Trophoblast cell (in vitro differentiated cells and primary cell): ENCODE results near the gene DDIT4.

Experiments
- DNase-seq, 2 donors: peaks; one replicate each; pipeline ENCODE4 v3.0.0-alpha.2; 2016
- H2AFZ ChIP-seq: 2 replicates; pipeline ENCODE4 v1.6.1; 2013; ENCODE audit warnings: low read length, moderate library complexity, mild to moderate bottlenecking; ENCODE audit not compliant: insufficient read depth, poor library complexity
- H2AK5ac ChIP-seq: 2 replicates; pipeline ENCODE4 v1.6.1; 2013; ENCODE audit warnings: mild to moderate bottlenecking, low read length
- H2BK120ac ChIP-seq: 2 replicates; pipeline ENCODE4 v1.6.1; 2013; ENCODE audit warnings: low read length, mild to moderate bottlenecking, moderate library complexity; ENCODE audit not compliant: insufficient read depth, poor library complexity
- H2BK12ac ChIP-seq: 2 replicates; pipeline ENCODE4 v1.6.1; 2013; ENCODE audit warnings: mild to moderate bottlenecking, low read length, moderate library complexity
- H2BK5ac ChIP-seq: 2 replicates; pipeline ENCODE4 v1.6.1; 2013; ENCODE audit warnings: low read length, low read depth, moderate library complexity, mild to moderate bottlenecking; ENCODE audit not compliant: poor library complexity
- H3K14ac ChIP-seq: 2 replicates; pipeline ENCODE4 v1.6.1; 2013; ENCODE audit warnings: mild to moderate bottlenecking, low read length
- H3K18ac ChIP-seq: 2 replicates; pipeline ENCODE4 v1.6.1; 2013; ENCODE audit warnings: mild to moderate bottlenecking, low read length
- H3K23ac ChIP-seq: 2 replicates; pipeline ENCODE4 v1.6.1; 2013; ENCODE audit warnings: low read length
- H3K27ac ChIP-seq: 2 replicates; pipeline ENCODE4 v1.5.1; 2013; ENCODE audit warnings: low read depth, mild to moderate bottlenecking, inconsistent platforms, low read length, moderate library complexity
- H3K27me3 ChIP-seq: 2 replicates; pipeline ENCODE4 v1.6.1; 2013; ENCODE audit warnings: inconsistent platforms, mild to moderate bottlenecking, low read length, moderate library complexity; ENCODE audit not compliant: insufficient read depth
- H3K36me3 ChIP-seq, 2 experiments: 1 replicate in 1 of 2; 2 replicates in 1 of 2; pipeline ENCODE4 v1.6.1; 2013; ENCODE audit warnings: low read length in 2 of 2, mild to moderate bottlenecking in 2 of 2, moderate library complexity in 1 of 2; ENCODE audit not compliant: insufficient read depth in 2 of 2, control insufficient read depth in 1 of 2
- H3K4ac ChIP-seq: 2 replicates; pipeline ENCODE4 v1.6.1; 2013; ENCODE audit warnings: low read depth, mild to moderate bottlenecking, low read length, moderate library complexity
- H3K4me1 ChIP-seq, 2 experiments: 1 replicate in 1 of 2; 2 replicates in 1 of 2; pipeline ENCODE4 v1.6.1; 2013; ENCODE audit warnings: low read length in 2 of 2, mild to moderate bottlenecking in 2 of 2, moderate library complexity in 1 of 2; ENCODE audit not compliant: insufficient read depth in 2 of 2, control insufficient read depth in 1 of 2
- H3K4me2 ChIP-seq: 2 replicates; pipeline ENCODE4 v1.6.1; 2013; ENCODE audit warnings: inconsistent platforms, mild to moderate bottlenecking, low read length, moderate library complexity
- H3K4me3 ChIP-seq: 2 replicates; pipeline ENCODE4 v1.5.1; 2013; ENCODE audit warnings: mild to moderate bottlenecking, low read depth, low read length, inconsistent platforms
- H3K79me1 ChIP-seq: one replicate; pipeline ENCODE4 v1.6.1; 2013; ENCODE audit warnings: low read length
- H3K79me2 ChIP-seq: 2 replicates; pipeline ENCODE4 v1.6.1; 2013; ENCODE audit warnings: low read length, mild to moderate bottlenecking; ENCODE audit not compliant: control insufficient read depth, insufficient read depth, poor library complexity
- H3K9ac ChIP-seq: 2 replicates; pipeline ENCODE4 v1.6.1; 2013; ENCODE audit warnings: mild to moderate bottlenecking, low read length
- H3K9me3 ChIP-seq: 2 replicates; pipeline ENCODE4 v1.6.1; 2013; ENCODE audit warnings: low read depth, mild to moderate bottlenecking, control low read depth, inconsistent platforms, low read length; ENCODE audit not compliant: insufficient read depth
- H4K12ac ChIP-seq: 2 replicates; pipeline ENCODE4 v1.6.1; 2013; ENCODE audit warnings: low read depth, mild to moderate bottlenecking, low read length, moderate library complexity
- H4K8ac ChIP-seq: 2 replicates; pipeline ENCODE4 v1.6.1; 2013; ENCODE audit warnings: low read depth, mild to moderate bottlenecking, low read length, moderate library complexity
- H4K91ac ChIP-seq: one replicate; pipeline ENCODE4 v1.6.1; 2013; ENCODE audit warnings: low read depth, mild to moderate bottlenecking, low read length, moderate library complexity
- WGBS: extraction: QIAGEN DNeasy Blood & Tissue Kit; methylation state at CpG from one replicate; pipeline ENCODE4 v1.1.7; 2013; ENCODE audit warnings: missing lambda C conversion rate; ENCODE audit not compliant: insufficient read length, insufficient coverage; ENCODE audit errors: extremely low coverage; 5-methylcytosine and 5-hydroxymethylcytosine counted together

DDIT4 gene

DNA sequence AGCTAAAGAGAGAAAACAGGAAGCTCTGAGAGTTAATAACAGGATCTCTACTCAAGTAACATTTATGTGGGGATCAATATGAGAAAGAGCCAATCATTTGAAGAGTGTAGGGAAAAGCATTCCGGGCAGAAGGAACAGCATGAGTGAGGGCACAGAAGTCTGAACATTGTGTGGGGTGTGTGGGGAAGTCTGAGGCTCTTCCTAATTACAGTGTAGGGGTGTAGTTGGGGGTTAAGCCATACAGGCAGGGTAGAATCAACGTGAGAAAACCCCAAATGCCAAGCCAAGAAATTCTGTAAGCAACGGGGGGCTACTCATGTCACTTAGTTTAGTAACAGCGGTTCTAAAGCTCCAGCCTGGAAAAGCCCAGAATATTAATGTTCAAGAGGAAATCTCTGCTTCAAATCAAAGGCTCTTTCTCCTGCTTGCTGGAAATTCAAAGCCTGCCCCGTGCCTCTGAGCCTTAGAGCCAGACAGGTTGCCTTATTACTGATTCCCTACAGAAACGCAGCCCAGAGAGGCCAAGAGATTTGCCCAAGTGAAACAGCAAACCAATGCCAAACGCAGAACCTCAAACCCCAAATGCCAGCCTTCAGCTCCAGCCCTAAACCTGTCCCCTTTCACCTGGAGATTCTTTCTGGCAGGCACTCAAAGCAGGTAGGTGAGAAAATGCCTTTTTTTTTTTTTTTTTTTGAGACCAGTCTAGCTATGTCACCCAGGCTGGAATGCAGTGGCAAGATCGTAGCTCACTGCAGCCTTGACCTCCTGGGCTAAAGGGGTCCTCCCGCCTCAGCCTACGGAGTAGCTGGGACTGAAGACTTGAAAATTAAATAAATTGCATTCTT, 44.9 kb downstream of the DDIT4 start:
- H2AFZ ChIP-seq = peak overlapping the region; percentile 20
- H3K4me3 ChIP-seq = no peak overlapping the region
- peak overlapping the region; percentile 41 for H3K18ac ChIP-seq
- no peak overlapping the region for H3K23ac ChIP-seq
- H2BK120ac ChIP-seq = peak overlapping the region; percentile 87
- no peak overlapping the region for H3K9ac ChIP-seq
- peaks cover 50% of the 10 kb centered on the region for H3K79me1 ChIP-seq
- H2BK5ac ChIP-seq = peak overlapping the region; percentile 78
- H3K36me3 ChIP-seq = no peaks in the 10 kb centered on the region
- peak overlapping the region; percentile 92 for H2AK5ac ChIP-seq
- no CpG with 5 or more reads among the region's 10 CpGs for WGBS
- H4K8ac ChIP-seq = peak overlapping the region; percentile 36
- peaks cover 51 to 61% of the 10 kb centered on the region in 2 experiments for H3K4me1 ChIP-seq
- peak in 1 of 2 donors; percentile 58 for DNase-seq
- no peaks in the 10 kb centered on the region for H3K9me3 ChIP-seq
- H3K79me2 ChIP-seq = peaks cover 14% of the 10 kb centered on the region
- peak overlapping the region; percentile 94 for H2BK12ac ChIP-seq
- H4K91ac ChIP-seq = peak overlapping the region; percentile 90
- H3K14ac ChIP-seq = peak overlapping the region; percentile 80
- H4K12ac ChIP-seq = no peak overlapping the region
- no peaks in the 10 kb centered on the region for H3K27me3 ChIP-seq
- peak overlapping the region; percentile 59 for H3K4ac ChIP-seq
- H3K4me2 ChIP-seq = peak overlapping the region; percentile 53
- H3K27ac ChIP-seq = peak overlapping the region; percentile 96

DNA sequence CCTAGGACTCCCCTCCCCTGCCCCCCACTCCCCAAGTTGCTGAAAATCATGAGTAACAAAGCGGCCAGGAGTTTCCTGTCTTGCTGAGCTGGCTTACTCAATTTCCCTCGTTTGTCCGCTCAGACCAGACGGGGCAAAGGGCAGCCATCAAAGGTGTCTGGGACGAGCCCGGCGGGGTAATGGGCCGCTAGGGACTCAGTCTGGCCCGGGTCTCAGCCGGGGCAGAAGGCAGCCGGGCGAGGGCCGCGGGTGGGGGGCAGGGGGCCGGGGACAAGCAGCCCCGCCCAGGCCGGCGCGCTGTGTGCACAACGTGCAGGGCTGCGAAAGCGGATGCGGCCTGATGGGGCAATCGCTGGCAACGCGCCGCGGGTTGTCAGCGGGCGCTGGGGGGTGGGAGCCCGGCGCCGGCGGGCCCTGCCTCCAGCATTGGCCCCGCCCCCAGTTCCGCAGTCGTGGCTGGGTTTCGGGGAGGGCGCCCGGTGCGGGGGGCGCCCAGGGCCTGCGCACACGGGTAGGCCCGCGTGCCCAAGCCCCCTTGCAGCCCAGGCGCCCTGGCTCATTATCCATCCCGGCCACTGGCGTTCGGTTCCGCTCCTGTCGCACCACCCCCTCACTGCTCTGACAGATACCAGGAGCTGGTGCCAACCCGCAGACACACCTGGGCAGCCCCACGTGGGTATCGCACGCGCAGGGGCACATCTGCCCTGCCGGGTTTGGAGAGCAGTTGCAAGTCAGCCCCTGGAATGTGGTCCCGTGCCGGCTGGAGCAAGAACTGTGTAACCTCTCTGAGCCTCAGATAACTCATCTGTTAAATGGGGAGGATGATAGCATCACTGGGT, 45.9 kb downstream of the DDIT4 start:
- peak overlapping the region; percentile 33 for H4K12ac ChIP-seq
- DNase-seq = peak; percentile 98
- H3K14ac ChIP-seq = peak overlapping the region; percentile 88
- H3K4me2 ChIP-seq = peak overlapping the region; percentile 53
- H3K4ac ChIP-seq = peak overlapping the region; percentile 95
- H3K27me3 ChIP-seq = no peaks in the 10 kb centered on the region
- H3K4me1 ChIP-seq = peaks cover 56 to 63% of the 10 kb centered on the region in 2 experiments
- peak overlapping the region; percentile 86 for H2AK5ac ChIP-seq
- WGBS = no CpG with 5 or more reads among the region's 60 CpGs
- H3K79me2 ChIP-seq = peaks cover 16% of the 10 kb centered on the region
- H4K8ac ChIP-seq = peak overlapping the region; percentile 97
- no peaks in the 10 kb centered on the region for H3K36me3 ChIP-seq
- no peaks in the 10 kb centered on the region for H3K9me3 ChIP-seq
- peak overlapping the region; percentile 95 for H2BK5ac ChIP-seq
- H3K4me3 ChIP-seq = no peak overlapping the region
- peak overlapping the region; percentile 42 for H2AFZ ChIP-seq
- peaks cover 52% of the 10 kb centered on the region for H3K79me1 ChIP-seq
- peak overlapping the region; percentile 62 for H2BK12ac ChIP-seq
- H2BK120ac ChIP-seq = peak overlapping the region; percentile 99
- peak overlapping the region; percentile 94 for H3K18ac ChIP-seq
- H3K9ac ChIP-seq = no peak overlapping the region
- peak overlapping the region; percentile 99 for H4K91ac ChIP-seq
- H3K27ac ChIP-seq = peak overlapping the region; percentile 96
- no peak overlapping the region for H3K23ac ChIP-seq

DNA sequence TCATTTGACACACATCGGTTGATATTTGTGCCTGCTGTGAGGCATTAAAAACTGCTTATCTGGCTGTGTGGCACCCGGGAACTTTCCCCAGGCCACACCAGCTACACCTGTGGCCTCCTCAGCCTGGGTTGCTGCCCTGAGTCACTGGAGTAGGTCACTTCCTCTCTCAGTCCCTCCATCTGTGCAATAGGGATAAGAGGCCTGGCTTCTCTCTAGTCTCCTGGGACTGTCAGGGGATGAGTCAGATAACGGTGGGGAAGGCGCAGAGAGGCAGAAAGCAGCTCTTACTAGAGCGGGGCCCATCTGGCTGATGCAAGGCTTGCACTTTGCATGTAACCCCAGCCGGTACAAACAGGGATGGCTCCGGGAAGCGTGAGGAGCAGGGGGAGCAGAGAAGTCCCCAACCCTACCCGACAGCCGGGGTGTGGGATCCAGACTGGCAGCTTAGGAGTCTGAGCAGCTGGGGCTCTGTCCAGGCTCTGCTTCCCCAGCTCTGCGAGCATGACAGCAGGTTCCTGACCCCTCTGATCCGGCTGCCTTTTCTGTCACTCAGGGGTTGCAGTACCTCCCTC, 47.0 kb downstream of the DDIT4 start:
- Histone ChIP-seq H2AFZ (no peak overlapping the region), H3K27me3 (no peaks in the 10 kb centered on the region), H2AK5ac (peak overlapping the region; percentile 10), H3K4me2 (peak overlapping the region; percentile 38), H2BK12ac (peak overlapping the region; percentile 83), H2BK5ac (peak overlapping the region; percentile 95), H4K12ac (no peak overlapping the region), H3K27ac (peak overlapping the region; percentile 96), H2BK120ac (peak overlapping the region; percentile 99), H3K36me3 (no peaks in the 10 kb centered on the region), H3K4me1 (peaks cover 59 to 63% of the 10 kb centered on the region in 2 experiments), H3K79me2 (peaks cover 16% of the 10 kb centered on the region), H4K91ac (peak overlapping the region; percentile 99), H3K9ac (no peak overlapping the region), H3K23ac (no peak overlapping the region), H4K8ac (peak overlapping the region; percentile 33), H3K4me3 (no peak overlapping the region), H3K79me1 (peaks cover 60% of the 10 kb centered on the region), H3K18ac (peak overlapping the region; percentile 18), H3K9me3 (no peaks in the 10 kb centered on the region), H3K14ac (peak overlapping the region; percentile 31), H3K4ac (no peak overlapping the region)
- WGBS = no CpG with 5 or more reads among the region's 12 CpGs
- peak; percentile 94 to 96 for DNase-seq
